Chondrocyte (in vitro differentiated cells): ENCODE data around the gene C12orf60. TPM values are rescaled to one million over a fixed set of nuclear protein-coding genes. Genes with fewer than 3 reads are reported as not detected.

Experiments
- DNase-seq: peaks from one replicate; pipeline ENCODE4 v3.0.0; 2021; ENCODE audit warnings: mixed read lengths, low spot score
- H3K27ac Mint-ChIP-seq: one replicate; pipeline ENCODE4 v1.8.0; 2021; ENCODE audit warnings: mild to moderate bottlenecking, moderate library complexity, mixed read lengths; ENCODE audit not compliant: unreplicated experiment
- H3K27me3 Mint-ChIP-seq: 2 replicates; pipeline ENCODE4 v1.8.0; 2021; ENCODE audit warnings: low read depth, mixed read lengths
- H3K36me3 Mint-ChIP-seq: 2 replicates; pipeline ENCODE4 v1.8.0; 2021; ENCODE audit warnings: low read depth, mixed read lengths
- H3K4me1 Mint-ChIP-seq: 2 replicates; pipeline ENCODE4 v1.8.0; 2021; ENCODE audit warnings: low read depth, mild to moderate bottlenecking, mixed read lengths
- H3K4me3 Mint-ChIP-seq: one replicate; pipeline ENCODE4 v1.8.0; 2021; ENCODE audit warnings: mild to moderate bottlenecking, moderate library complexity, mixed read lengths; ENCODE audit not compliant: unreplicated experiment
- H3K9me3 Mint-ChIP-seq: 2 replicates; pipeline ENCODE4 v1.8.0; 2021; ENCODE audit warnings: low read depth, mixed read lengths
- total RNA-seq: library from RNA; stranded (reverse); gene quantifications from 3 replicates; pipeline ENCODE4 v1.2.1, GENCODE V29; 2021
- TF ChIP-seq, protein P1 (sequence below): fragments of 200-600 bp; sonication (generic); IDR thresholded peaks from 2 replicates; pipeline ENCODE4 v1.5.0; 2021; ENCODE audit warnings: antibody characterized with exemption, mild to moderate bottlenecking, moderate library complexity

C12orf60 gene
- total RNA-seq, 1 donor from 2014 or later = 0.82 TPM

DNA sequence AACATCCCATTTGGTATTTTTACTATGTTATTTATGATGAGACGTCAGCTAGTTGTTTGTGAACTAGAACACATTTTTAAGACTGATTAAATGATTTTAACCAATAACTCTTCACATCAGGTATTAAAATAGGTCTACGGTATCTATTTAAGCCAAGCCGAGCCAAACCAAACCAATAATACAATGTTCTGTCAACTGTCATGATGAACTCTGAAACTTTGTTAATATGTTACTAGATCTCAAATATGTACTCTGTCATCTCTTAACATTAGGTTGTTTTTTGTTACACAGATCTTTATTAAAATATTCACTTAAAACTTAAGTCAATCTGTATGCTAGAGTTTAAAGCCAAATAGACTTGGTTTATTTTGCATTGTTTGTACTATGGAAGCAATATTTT, 38.8 kb downstream of the C12orf60 start:
- TF ChIP-seq, protein P1, sequence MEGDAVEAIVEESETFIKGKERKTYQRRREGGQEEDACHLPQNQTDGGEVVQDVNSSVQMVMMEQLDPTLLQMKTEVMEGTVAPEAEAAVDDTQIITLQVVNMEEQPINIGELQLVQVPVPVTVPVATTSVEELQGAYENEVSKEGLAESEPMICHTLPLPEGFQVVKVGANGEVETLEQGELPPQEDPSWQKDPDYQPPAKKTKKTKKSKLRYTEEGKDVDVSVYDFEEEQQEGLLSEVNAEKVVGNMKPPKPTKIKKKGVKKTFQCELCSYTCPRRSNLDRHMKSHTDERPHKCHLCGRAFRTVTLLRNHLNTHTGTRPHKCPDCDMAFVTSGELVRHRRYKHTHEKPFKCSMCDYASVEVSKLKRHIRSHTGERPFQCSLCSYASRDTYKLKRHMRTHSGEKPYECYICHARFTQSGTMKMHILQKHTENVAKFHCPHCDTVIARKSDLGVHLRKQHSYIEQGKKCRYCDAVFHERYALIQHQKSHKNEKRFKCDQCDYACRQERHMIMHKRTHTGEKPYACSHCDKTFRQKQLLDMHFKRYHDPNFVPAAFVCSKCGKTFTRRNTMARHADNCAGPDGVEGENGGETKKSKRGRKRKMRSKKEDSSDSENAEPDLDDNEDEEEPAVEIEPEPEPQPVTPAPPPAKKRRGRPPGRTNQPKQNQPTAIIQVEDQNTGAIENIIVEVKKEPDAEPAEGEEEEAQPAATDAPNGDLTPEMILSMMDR = no peak
- Mint-ChIP-seq H3K4me3 (no peak overlapping the region), H3K27ac (peak overlapping the region; percentile 93), H3K27me3 (no peaks in the 10 kb centered on the region), H3K36me3 (no peaks in the 10 kb centered on the region), H3K4me1 (peaks cover 59% of the 10 kb centered on the region), H3K9me3 (peaks cover 4% of the 10 kb centered on the region)
- no peak for DNase-seq

DNA sequence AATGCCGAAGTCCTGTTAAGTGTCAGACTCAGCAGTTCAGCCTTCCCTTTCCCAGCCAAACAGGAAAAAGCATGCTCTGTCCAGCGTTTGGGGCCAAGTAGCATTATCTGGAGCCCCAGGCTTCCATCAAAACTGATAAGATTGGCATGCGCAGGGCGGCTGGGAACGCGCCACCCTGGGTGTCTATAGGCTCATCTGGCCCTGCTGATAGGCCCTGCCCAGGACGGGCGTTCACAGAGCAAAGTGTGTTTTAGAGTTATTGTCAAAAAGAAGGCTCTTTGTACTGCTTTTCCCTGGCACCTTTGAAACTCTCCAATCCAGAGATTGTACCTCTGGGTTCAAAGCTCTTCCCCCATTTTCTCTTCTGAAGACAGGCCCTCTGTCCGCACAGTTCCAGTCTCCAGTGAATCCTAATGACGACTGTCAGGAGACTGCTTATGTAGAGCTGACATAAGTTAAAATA, 40.0 kb downstream of the C12orf60 start, which contains the start of gene ART4:
TSS of gene ART4 (minus strand) at position 102 of the 463 bp plus-strand sequence. CDS start 413 bp downstream, outside the sequence.
- Mint-ChIP-seq H3K36me3 (no peaks in the 10 kb centered on the region), H3K4me1 (peaks cover 58% of the 10 kb centered on the region), H3K27me3 (no peaks in the 10 kb centered on the region), H3K9me3 (peaks cover 4% of the 10 kb centered on the region), H3K4me3 (no peak within 1 kb of the TSS), H3K27ac (peak within 1 kb of the TSS; percentile 93)
- TF ChIP-seq, protein P1 = no peak
- no peak for DNase-seq

DNA sequence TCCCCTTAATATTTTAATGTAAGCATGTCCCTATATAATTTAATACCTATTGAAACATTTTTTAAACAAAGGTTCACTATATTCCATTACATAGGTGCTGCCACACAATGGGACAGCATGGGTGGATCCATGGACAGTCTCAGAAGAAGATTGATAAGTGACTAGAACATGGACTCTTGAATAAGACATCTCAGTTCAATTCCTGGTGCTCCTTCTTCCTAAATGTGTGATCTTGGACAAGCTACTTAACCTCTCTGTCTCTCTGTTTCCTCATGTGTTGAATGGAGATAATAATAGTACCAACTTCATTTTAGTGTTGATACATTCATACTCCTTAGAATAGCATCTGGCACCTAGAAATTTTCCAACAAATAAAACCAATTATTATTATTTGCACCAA, 40.9 kb downstream of the C12orf60 start:
- TF ChIP-seq, protein P1 = no peak
- Mint-ChIP-seq H3K9me3 (peaks cover 1% of the 10 kb centered on the region), H3K27me3 (no peaks in the 10 kb centered on the region), H3K36me3 (no peaks in the 10 kb centered on the region), H3K4me1 (peaks cover 66% of the 10 kb centered on the region), H3K27ac (no peak overlapping the region), H3K4me3 (no peak overlapping the region)
- no peak for DNase-seq

DNA sequence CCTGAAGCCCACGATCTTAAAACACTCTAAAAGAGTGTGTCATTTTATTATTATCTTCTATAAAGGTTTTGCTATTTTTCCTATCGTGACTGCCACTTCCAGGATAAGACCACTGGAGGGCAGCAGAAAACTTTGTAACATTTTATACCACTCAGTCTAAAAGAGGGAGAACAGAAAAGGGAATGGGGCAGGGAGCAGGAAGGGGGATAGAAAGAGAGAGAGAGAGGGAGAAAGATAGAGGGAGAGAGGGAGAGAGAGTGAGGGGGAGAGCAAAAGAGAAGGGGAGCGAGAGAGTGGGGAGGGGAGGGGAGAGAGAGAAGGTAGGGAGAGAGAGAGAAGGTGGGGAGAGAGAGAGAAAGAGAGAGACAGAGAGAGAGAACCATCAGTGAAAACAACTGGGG, 41.9 kb downstream of the C12orf60 start:
- Mint-ChIP-seq H3K27me3 (no peaks in the 10 kb centered on the region), H3K27ac (peak overlapping the region; percentile 61), H3K9me3 (no peaks in the 10 kb centered on the region), H3K4me3 (no peak overlapping the region), H3K36me3 (no peaks in the 10 kb centered on the region), H3K4me1 (peaks cover 71% of the 10 kb centered on the region)
- TF ChIP-seq, protein P1 = peak; percentile 88
- no peak for DNase-seq

DNA sequence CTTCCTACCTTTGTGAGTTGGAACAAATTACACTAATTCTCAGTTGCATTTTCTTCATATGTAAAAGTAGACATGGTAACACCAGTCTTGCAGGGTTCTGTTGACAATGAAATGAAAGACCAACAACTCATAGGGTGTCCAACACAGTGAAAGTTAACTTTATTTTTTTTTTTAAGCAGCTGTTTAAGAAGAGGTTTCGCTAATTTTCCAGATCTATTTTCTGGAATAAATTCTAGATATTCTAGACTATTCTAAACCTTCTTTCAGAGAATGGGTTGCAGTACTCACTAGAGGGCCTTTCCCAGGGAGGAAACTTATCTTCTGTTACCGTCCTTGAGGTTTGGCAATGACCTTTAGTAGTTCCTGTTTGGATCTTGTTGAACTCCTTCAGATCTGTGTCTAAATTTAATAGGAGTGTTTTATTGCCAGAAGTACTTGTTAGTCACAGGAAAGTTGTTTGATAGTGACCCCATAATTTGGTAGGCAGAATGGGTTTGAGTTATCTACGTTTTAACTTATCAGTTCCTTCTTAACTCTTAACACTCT, 42.6 kb downstream of the C12orf60 start:
- Mint-ChIP-seq H3K27me3 (no peaks in the 10 kb centered on the region), H3K4me1 (peaks cover 64% of the 10 kb centered on the region), H3K4me3 (no peak overlapping the region), H3K9me3 (no peaks in the 10 kb centered on the region), H3K27ac (no peak overlapping the region), H3K36me3 (no peaks in the 10 kb centered on the region)
- no peak for DNase-seq
- TF ChIP-seq, protein P1 = no peak
